GM21786 (cell line): ENCODE measurements around the gene CHADL.

ENCODE experiments used
- ATAC-seq: cut with Tn5 transposase; IDR thresholded peaks from one replicate; pipeline ENCODE4 v1.9.1; 2021; ENCODE audit not compliant: unreplicated experiment

Gene CHADL

GRCh38 chr22:41230401-41230785 lies 10.3 kb downstream of the CHADL start:
- no peak for ATAC-seq

- no peak for ATAC-seq
Measured at GRCh38 chr22:41229730-41230400, 10.9 kb downstream of the CHADL start.

- ATAC-seq = no peak
Measured at GRCh38 chr22:41229215-41229614, 11.5 kb downstream of the CHADL start.

- ATAC-seq = no peak
Measured at GRCh38 chr22:41226723-41227655, 13.7 kb downstream of the CHADL start.

GRCh38 chr22:41223535-41223934 lies 17.2 kb downstream of the CHADL start:
- ATAC-seq = no peak

- ATAC-seq = no peak
Measured at GRCh38 chr22:41222846-41223507, 17.8 kb downstream of the CHADL start.

GRCh38 chr22:41217553-41218157 lies 23.1 kb downstream of the CHADL start:
- no peak for ATAC-seq

- no peak for ATAC-seq
Measured at GRCh38 chr22:41216984-41217383, 23.7 kb downstream of the CHADL start.

GRCh38 chr22:41215926-41216325 lies 24.8 kb downstream of the CHADL start:
- ATAC-seq = no peak

GRCh38 chr22:41215409-41215808 lies 25.3 kb downstream of the CHADL start:
- no peak for ATAC-seq

- ATAC-seq = no peak
Measured at GRCh38 chr22:41206719-41207118, 34.0 kb downstream of the CHADL start.

GRCh38 chr22:41204992-41205900 lies 35.5 kb downstream of the CHADL start, which contains the start of gene L3MBTL2:
Gene L3MBTL2 (plus strand): TSS chr22:41205312. CDS start chr22:41205363, 51 bp downstream.
- ATAC-seq = peak; percentile 97

GRCh38 chr22:41204066-41204465 lies 36.7 kb downstream of the CHADL start:
- no peak for ATAC-seq

GRCh38 chr22:41203118-41203517 lies 37.6 kb downstream of the CHADL start:
- ATAC-seq = no peak

GRCh38 chr22:41201141-41201540 lies 39.6 kb downstream of the CHADL start:
- no peak for ATAC-seq

GRCh38 chr22:41198027-41198580 lies 42.6 kb downstream of the CHADL start:
- no peak for ATAC-seq

- peak; percentile 74 for ATAC-seq
Measured at GRCh38 chr22:41197038-41197972, 43.4 kb downstream of the CHADL start.

- ATAC-seq = no peak
Measured at GRCh38 chr22:41193829-41194228, 46.9 kb downstream of the CHADL start.

- ATAC-seq = no peak
Measured at GRCh38 chr22:41191467-41191866, 49.3 kb downstream of the CHADL start.
